DMS153 treated with DMSO at 0.1 percent for 48 hours (cell line): ENCODE data around the gene ARID5B.
"Not testable (repeated sequence)": the region's sequence is repeated elsewhere in the genome, so short reads cannot be mapped to it uniquely, and the experiment has no call there.

ENCODE experiments used
- DNase-seq: peaks from one replicate; lab custom pipeline; 2025; ENCODE audit not compliant: unreplicated experiment; lab: John Stamatoyannopoulos, UW

ARID5B gene

GRCh38 chr10:61964059-61964709 is 62.7 kb downstream of the ARID5B start:
- DNase-seq, result no peak

- DNase-seq, result no peak
Measured at GRCh38 chr10:61964949-61965702, 63.6 kb downstream of the ARID5B start.

- no peak for DNase-seq
Measured at GRCh38 chr10:61965703-61966395, 64.3 kb downstream of the ARID5B start.

GRCh38 chr10:61967298-61967697 is 65.8 kb downstream of the ARID5B start:
- no peak for DNase-seq

GRCh38 chr10:61970182-61971002 is 68.9 kb downstream of the ARID5B start:
- no peak for DNase-seq

GRCh38 chr10:61971003-61971325 is 69.5 kb downstream of the ARID5B start:
- no peak for DNase-seq

- no peak for DNase-seq
Measured at GRCh38 chr10:61973169-61973568, 71.7 kb downstream of the ARID5B start.

GRCh38 chr10:61973906-61974305 is 72.4 kb downstream of the ARID5B start:
- DNase-seq, result no peak

GRCh38 chr10:61974601-61975390 is 73.3 kb downstream of the ARID5B start:
- no peak for DNase-seq

- no peak for DNase-seq
Measured at GRCh38 chr10:61975391-61975932, 74.0 kb downstream of the ARID5B start.

- DNase-seq, result not testable (repeated sequence)
Measured at GRCh38 chr10:61976951-61977721, 75.6 kb downstream of the ARID5B start.

- no peak for DNase-seq
Measured at GRCh38 chr10:61978965-61979364, 77.5 kb downstream of the ARID5B start.

GRCh38 chr10:61981460-61981859 is 80.0 kb downstream of the ARID5B start:
- DNase-seq, result no peak

GRCh38 chr10:61983255-61983654 is 81.8 kb downstream of the ARID5B start:
- no peak for DNase-seq

- DNase-seq, result no peak
Measured at GRCh38 chr10:61984803-61985418, 83.4 kb downstream of the ARID5B start.

- no peak for DNase-seq
Measured at GRCh38 chr10:61985715-61986114, 84.2 kb downstream of the ARID5B start.

- no peak for DNase-seq
Measured at GRCh38 chr10:61986382-61986781, 84.9 kb downstream of the ARID5B start.

GRCh38 chr10:61986788-61987492 is 85.4 kb downstream of the ARID5B start:
- no peak for DNase-seq
